Skeletal muscle tissue (tissue), 4 donors: ENCODE data around the gene ABHD2. TPM values are rescaled to one million over a fixed set of nuclear protein-coding genes. Genes with fewer than 3 reads are reported as not detected.
"Not testable (repeated sequence)": the region's sequence is repeated elsewhere in the genome, so short reads cannot be mapped to it uniquely, and the experiment has no call there.

Experiments used
- H3K27ac ChIP-seq: one replicate; pipeline ENCODE4 v1.7.0; 2013; ENCODE audit warnings: mild to moderate bottlenecking, low read depth, low read length, inconsistent platforms
- H3K27me3 ChIP-seq, 3 donors: one replicate each; pipeline ENCODE4 v1.7.0; 2013; ENCODE audit warnings: low read length in 3 of 3; ENCODE audit not compliant: control insufficient read depth in 3 of 3, insufficient read depth in 3 of 3
- H3K36me3 ChIP-seq, 3 donors: one replicate each; pipeline ENCODE4 v1.7.0; 2013; ENCODE audit warnings: low read length in 3 of 3; ENCODE audit not compliant: control insufficient read depth in 3 of 3, insufficient read depth in 3 of 3
- H3K4me1 ChIP-seq, 3 donors: one replicate each; pipeline ENCODE4 v1.7.0; 2013; ENCODE audit warnings: low read length in 3 of 3, mild to moderate bottlenecking in 3 of 3; ENCODE audit not compliant: control insufficient read depth in 3 of 3, insufficient read depth in 3 of 3
- H3K4me3 ChIP-seq, 3 donors: one replicate each; pipeline ENCODE4 v1.7.0; 2013; ENCODE audit warnings: low read length in 3 of 3
- H3K9ac ChIP-seq, 3 donors: one replicate each; pipeline ENCODE4 v1.7.0; 2013; ENCODE audit warnings: low read length in 3 of 3, mild to moderate bottlenecking in 3 of 3, moderate library complexity in 2 of 3, low read depth in 1 of 3
- H3K9me3 ChIP-seq, 3 donors: one replicate each; pipeline ENCODE4 v1.7.0; 2013; ENCODE audit warnings: low read length in 3 of 3; ENCODE audit not compliant: control insufficient read depth in 3 of 3
- total RNA-seq: library from RNA; depleted of rRNA; stranded (reverse); fragments of >200 nt; gene quantifications from one replicate; pipeline ENCODE4 v1.2.3, GENCODE V29; 2014
- donor health status: Osteomylitis.

The ABHD2 gene
- total RNA-seq, 1 donor from 2014 or later, result 23.0 TPM

GRCh38 chr15:89136078-89136806 is 48.0 kb downstream of the ABHD2 start:
- Histone ChIP-seq H3K9ac (peak overlapping the region in 2 of 3 donors; percentile 60 to 63), H3K27ac (peak overlapping the region; percentile 70), H3K4me1 (peaks cover 41 to 53% (median 47%) of the 10 kb centered on the region in 3 donors)

GRCh38 chr15:89136818-89137772 is 48.8 kb downstream of the ABHD2 start:
- Histone ChIP-seq H3K27me3 (no peaks in the 10 kb centered on the region), H3K9ac (peak overlapping the region in 2 of 3 donors; percentile 60 to 63), H3K27ac (peak overlapping the region; percentile 70), H3K4me1 (peaks cover 48 to 60% (median 52%) of the 10 kb centered on the region in 3 donors), H3K9me3 (no peaks in the 10 kb centered on the region), H3K36me3 (no peaks in the 10 kb centered on the region), H3K4me3 (peak overlapping the region in 1 of 3 donors; percentile 42)

More at GRCh38 chr15:89136078-89136806, 48.0 kb downstream of the ABHD2 start:
- no peaks in the 10 kb centered on the region for H3K27me3 ChIP-seq
- H3K4me3 ChIP-seq, result no peak overlapping the region
- H3K36me3 ChIP-seq, result no peaks in the 10 kb centered on the region
- no peaks in the 10 kb centered on the region for H3K9me3 ChIP-seq

- Histone ChIP-seq H3K4me1 (peaks cover 43 to 62% (median 48%) of the 10 kb centered on the region in 3 donors), H3K9ac (peak overlapping the region in 2 of 3 donors; percentile 5 to 45), H3K27me3 (no peaks in the 10 kb centered on the region), H3K9me3 (no peaks in the 10 kb centered on the region), H3K27ac (peak overlapping the region; percentile 70), H3K36me3 (no peaks in the 10 kb centered on the region), H3K4me3 (no peak overlapping the region)
These were observed 49.7 kb downstream of the ABHD2 start for GRCh38 chr15:89137926-89138325.

GRCh38 chr15:89138999-89139612 is 50.9 kb downstream of the ABHD2 start:
- H3K9ac ChIP-seq, result peak overlapping the region in 1 of 3 donors; percentile 35
- no peaks in the 10 kb centered on the region for H3K27me3 ChIP-seq
- no peak overlapping the region for H3K4me3 ChIP-seq
- H3K27ac ChIP-seq, result peak overlapping the region; percentile 48
- H3K9me3 ChIP-seq, result no peaks in the 10 kb centered on the region
- peaks cover 48 to 65% (median 50%) of the 10 kb centered on the region in 3 donors for H3K4me1 ChIP-seq
- H3K36me3 ChIP-seq, result no peaks in the 10 kb centered on the region

GRCh38 chr15:89139613-89140499 is 51.6 kb downstream of the ABHD2 start:
- Histone ChIP-seq H3K9me3 (no peaks in the 10 kb centered on the region), H3K9ac (no peak overlapping the region), H3K4me3 (no peak overlapping the region), H3K27ac (peak overlapping the region; percentile 48), H3K4me1 (peaks cover 48 to 65% (median 54%) of the 10 kb centered on the region in 3 donors), H3K36me3 (no peaks in the 10 kb centered on the region), H3K27me3 (no peaks in the 10 kb centered on the region)

- no peaks in the 10 kb centered on the region for H3K9me3 ChIP-seq
- H3K4me3 ChIP-seq, result no peak overlapping the region
- peaks cover 50 to 67% (median 54%) of the 10 kb centered on the region in 3 donors for H3K4me1 ChIP-seq
- H3K9ac ChIP-seq, result no peak overlapping the region
- no peak overlapping the region for H3K27ac ChIP-seq
- no peaks in the 10 kb centered on the region for H3K27me3 ChIP-seq
- no peaks in the 10 kb centered on the region for H3K36me3 ChIP-seq
These were observed 52.3 kb downstream of the ABHD2 start for GRCh38 chr15:89140595-89140994.

GRCh38 chr15:89141159-89141558 is 52.9 kb downstream of the ABHD2 start:
- H3K9ac ChIP-seq, H3K4me3 ChIP-seq, H3K9me3 ChIP-seq, H3K27me3 ChIP-seq, H3K36me3 ChIP-seq, H3K27ac ChIP-seq: not testable (repeated sequence)
- H3K4me1 ChIP-seq, result peaks cover 53 to 71% (median 54%) of the 10 kb centered on the region in 3 donors

GRCh38 chr15:89141885-89142284 is 53.6 kb downstream of the ABHD2 start:
- Histone ChIP-seq H3K4me3 (no peak overlapping the region), H3K36me3 (no peaks in the 10 kb centered on the region), H3K27me3 (no peaks in the 10 kb centered on the region), H3K9ac (no peak overlapping the region), H3K27ac (no peak overlapping the region), H3K4me1 (peaks cover 45 to 66% (median 47%) of the 10 kb centered on the region in 3 donors), H3K9me3 (no peaks in the 10 kb centered on the region)

GRCh38 chr15:89142423-89142822 is 54.2 kb downstream of the ABHD2 start:
- no peaks in the 10 kb centered on the region for H3K36me3 ChIP-seq
- H3K4me1 ChIP-seq, result peaks cover 40 to 60% (median 42%) of the 10 kb centered on the region in 3 donors
- H3K27me3 ChIP-seq, result no peaks in the 10 kb centered on the region
- H3K27ac ChIP-seq, result no peak overlapping the region
- H3K4me3 ChIP-seq, result no peak overlapping the region
- H3K9ac ChIP-seq, result no peak overlapping the region
- H3K9me3 ChIP-seq, result no peaks in the 10 kb centered on the region
